Renal pelvis (tissue), 12 donors: ENCODE data around the gene MORC2. TPM values are rescaled to one million over a fixed set of nuclear protein-coding genes. Genes with fewer than 3 reads are reported as not detected.

ENCODE experiments used
- DNase-seq: peaks from one replicate; pipeline ENCODE4 v3.0.0-alpha.2; 2013
- long read RNA-seq, 16 experiments: transcript quantifications; one replicate each; lab custom pipeline, GENCODE V29; 2026
- polyA plus RNA-seq, 3 donors: library from polyadenylated mRNA; unstranded; fragments of 120-200 nt; gene quantifications; one replicate each; pipeline ENCODE4 v1.2.1, GENCODE V29; 2013; ENCODE audit not compliant: insufficient read length in 3 of 3

MORC2 gene
- 10 to 100 TPM; 31.6 to 41.7 (median 35.2) TPM for polyA plus RNA-seq
- long read RNA-seq, donor 1, full-length matches to known transcripts: 1 of 6 reads
- long read RNA-seq, donor 1, partial matches to known transcripts: 5 of 6 reads
- long read RNA-seq, donor 1, other reads (novel, unspliced or antisense): 0 of 6 reads
- long read RNA-seq, donor 2, full-length matches to known transcripts: 1 of 1 reads
- long read RNA-seq, donor 2, partial matches to known transcripts: 0 of 1 reads
- long read RNA-seq, donor 2, other reads (novel, unspliced or antisense): 0 of 1 reads
- long read RNA-seq, donor 3, full-length matches to known transcripts: 1 of 1 reads
- long read RNA-seq, donor 3, partial matches to known transcripts: 0 of 1 reads
- long read RNA-seq, donor 3, other reads (novel, unspliced or antisense): 0 of 1 reads
- long read RNA-seq, donor 4, partial matches to known transcripts: 0 of 1 reads
- long read RNA-seq, donor 4, other reads (novel, unspliced or antisense): 0 of 1 reads
- long read RNA-seq, donor 5: 0 reads
- long read RNA-seq, donor 6, full-length matches to known transcripts: 3 of 16 reads
- long read RNA-seq, donor 6, partial matches to known transcripts: 13 of 16 reads
- long read RNA-seq, donor 6, other reads (novel, unspliced or antisense): 0 of 16 reads
- long read RNA-seq, donor 7, full-length matches to known transcripts: 3 of 13 reads
- long read RNA-seq, donor 7, partial matches to known transcripts: 10 of 13 reads
- long read RNA-seq, donor 7, other reads (novel, unspliced or antisense): 0 of 13 reads
- long read RNA-seq, donor 8, full-length matches to known transcripts: 1 of 1 reads
- long read RNA-seq, donor 8, partial matches to known transcripts: 0 of 1 reads
- long read RNA-seq, donor 8, other reads (novel, unspliced or antisense): 0 of 1 reads
- long read RNA-seq, donor 9, full-length matches to known transcripts: 2 of 8 reads
- long read RNA-seq, donor 9, partial matches to known transcripts: 6 of 8 reads
- long read RNA-seq, donor 9, other reads (novel, unspliced or antisense): 0 of 8 reads
- long read RNA-seq, donor 10, partial matches to known transcripts: 8 of 9 reads
- long read RNA-seq, donor 10, other reads (novel, unspliced or antisense): 0 of 9 reads
- long read RNA-seq, donor 11: 0 reads
- long read RNA-seq, donor 12, full-length matches to known transcripts: 1 of 20 reads
- long read RNA-seq, donor 12, partial matches to known transcripts: 19 of 20 reads
- long read RNA-seq, donor 12, other reads (novel, unspliced or antisense): 0 of 20 reads
- long read RNA-seq, donor 13, partial matches to known transcripts: 5 of 5 reads
- long read RNA-seq, donor 13, other reads (novel, unspliced or antisense): 0 of 5 reads
- long read RNA-seq, donor 14, full-length matches to known transcripts: 2 of 2 reads
- long read RNA-seq, donor 14, partial matches to known transcripts: 0 of 2 reads
- long read RNA-seq, donor 14, other reads (novel, unspliced or antisense): 0 of 2 reads
- long read RNA-seq, donor 15, full-length matches to known transcripts: 2 of 7 reads
- long read RNA-seq, donor 15, partial matches to known transcripts: 5 of 7 reads
- long read RNA-seq, donor 15, other reads (novel, unspliced or antisense): 0 of 7 reads
- long read RNA-seq, donor 16, full-length matches to known transcripts: 3 of 3 reads
- long read RNA-seq, donor 16, partial matches to known transcripts: 0 of 3 reads
- long read RNA-seq, donor 16, other reads (novel, unspliced or antisense): 0 of 3 reads

GRCh38 chr22:30968015-30968923, at the start of gene MORC2:
MORC2 (minus strand) TSS chr22:30968774; CDS start chr22:30967889, 885 bp downstream.
- peak; percentile 14 for DNase-seq

- no peak for DNase-seq
Observed at GRCh38 chr22:31005535-31005934, 37.0 kb upstream of the MORC2 start.

- DNase-seq: no peak
Observed at GRCh38 chr22:31001124-31001770, 32.7 kb upstream of the MORC2 start.

GRCh38 chr22:30998329-30998728, 29.8 kb upstream of the MORC2 start:
- DNase-seq: no peak

- DNase-seq: no peak
Observed at GRCh38 chr22:30996462-30996861, 27.9 kb upstream of the MORC2 start.

GRCh38 chr22:30994960-30995359, 26.4 kb upstream of the MORC2 start:
- DNase-seq: no peak

- no peak for DNase-seq
Observed at GRCh38 chr22:30992565-30992964, 24.0 kb upstream of the MORC2 start.

GRCh38 chr22:30990690-30991089, 22.1 kb upstream of the MORC2 start:
- DNase-seq: no peak

GRCh38 chr22:30989474-30989873, 20.9 kb upstream of the MORC2 start:
- no peak for DNase-seq

- DNase-seq: no peak
Observed at GRCh38 chr22:30985561-30986208, 17.1 kb upstream of the MORC2 start.

- no peak for DNase-seq
Observed at GRCh38 chr22:30984317-30984716, 15.7 kb upstream of the MORC2 start.

GRCh38 chr22:30982512-30982911, 13.9 kb upstream of the MORC2 start:
- DNase-seq: no peak

- no peak for DNase-seq
Observed at GRCh38 chr22:30979932-30980331, 11.4 kb upstream of the MORC2 start.

GRCh38 chr22:30978304-30978962, 9.9 kb upstream of the MORC2 start:
- no peak for DNase-seq

GRCh38 chr22:30970356-30970746, 1.8 kb upstream of the MORC2 start:
- no peak for DNase-seq

GRCh38 chr22:30969532-30970355, 1.2 kb upstream of the MORC2 start:
- no peak for DNase-seq

- peak; percentile 99 for DNase-seq
Observed at GRCh38 chr22:30968924-30969531, 454 bp upstream of the MORC2 start, which contains the start of gene TUG1. TUG1 (plus strand) TSS chr22:30969265.
